C4-2B (cell line): ENCODE results near the gene SORL1.

ENCODE experiments used
- CTCF ChIP-seq: fragments of 450-650 bp; conservative IDR thresholded peaks from 2 replicates; pipeline ENCODE4 v1.5.1; 2017; ENCODE audit warnings: mild to moderate bottlenecking
- ZFX ChIP-seq: fragments of 450-650 bp; IDR thresholded peaks from 2 replicates; pipeline ENCODE4 v1.6.1; 2017

DNA sequence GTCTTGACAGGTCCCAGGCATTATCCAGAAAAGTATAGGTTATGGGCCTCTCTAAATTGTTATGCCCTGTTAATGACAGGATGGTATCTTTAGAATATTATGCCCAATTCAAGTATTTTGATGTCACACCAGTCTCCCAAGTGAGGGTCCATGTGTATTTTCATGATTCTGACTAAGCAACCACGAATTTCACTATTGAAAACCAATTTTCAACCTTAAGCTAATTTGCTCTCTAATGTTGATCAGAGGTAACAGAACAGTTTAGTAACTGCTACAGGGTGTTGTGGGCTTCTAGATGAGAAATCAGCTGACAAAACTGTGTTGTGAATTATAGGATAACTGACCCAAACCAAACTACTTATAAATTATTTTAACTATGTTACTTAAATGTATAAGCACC, 48.6 kb downstream of the SORL1 start:
- no peak for TF ChIP-seq CTCF
- TF ChIP-seq ZFX: no peak
